DMS53 (cell line): ENCODE measurements around the gene OBI1.

Experiments
- DNase-seq: peaks from one replicate; lab custom pipeline; 2025; lab: John Stamatoyannopoulos, UW

Gene OBI1, protein sequence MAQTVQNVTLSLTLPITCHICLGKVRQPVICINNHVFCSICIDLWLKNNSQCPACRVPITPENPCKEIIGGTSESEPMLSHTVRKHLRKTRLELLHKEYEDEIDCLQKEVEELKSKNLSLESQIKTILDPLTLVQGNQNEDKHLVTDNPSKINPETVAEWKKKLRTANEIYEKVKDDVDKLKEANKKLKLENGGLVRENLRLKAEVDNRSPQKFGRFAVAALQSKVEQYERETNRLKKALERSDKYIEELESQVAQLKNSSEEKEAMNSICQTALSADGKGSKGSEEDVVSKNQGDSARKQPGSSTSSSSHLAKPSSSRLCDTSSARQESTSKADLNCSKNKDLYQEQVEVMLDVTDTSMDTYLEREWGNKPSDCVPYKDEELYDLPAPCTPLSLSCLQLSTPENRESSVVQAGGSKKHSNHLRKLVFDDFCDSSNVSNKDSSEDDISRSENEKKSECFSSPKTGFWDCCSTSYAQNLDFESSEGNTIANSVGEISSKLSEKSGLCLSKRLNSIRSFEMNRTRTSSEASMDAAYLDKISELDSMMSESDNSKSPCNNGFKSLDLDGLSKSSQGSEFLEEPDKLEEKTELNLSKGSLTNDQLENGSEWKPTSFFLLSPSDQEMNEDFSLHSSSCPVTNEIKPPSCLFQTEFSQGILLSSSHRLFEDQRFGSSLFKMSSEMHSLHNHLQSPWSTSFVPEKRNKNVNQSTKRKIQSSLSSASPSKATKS

DNA sequence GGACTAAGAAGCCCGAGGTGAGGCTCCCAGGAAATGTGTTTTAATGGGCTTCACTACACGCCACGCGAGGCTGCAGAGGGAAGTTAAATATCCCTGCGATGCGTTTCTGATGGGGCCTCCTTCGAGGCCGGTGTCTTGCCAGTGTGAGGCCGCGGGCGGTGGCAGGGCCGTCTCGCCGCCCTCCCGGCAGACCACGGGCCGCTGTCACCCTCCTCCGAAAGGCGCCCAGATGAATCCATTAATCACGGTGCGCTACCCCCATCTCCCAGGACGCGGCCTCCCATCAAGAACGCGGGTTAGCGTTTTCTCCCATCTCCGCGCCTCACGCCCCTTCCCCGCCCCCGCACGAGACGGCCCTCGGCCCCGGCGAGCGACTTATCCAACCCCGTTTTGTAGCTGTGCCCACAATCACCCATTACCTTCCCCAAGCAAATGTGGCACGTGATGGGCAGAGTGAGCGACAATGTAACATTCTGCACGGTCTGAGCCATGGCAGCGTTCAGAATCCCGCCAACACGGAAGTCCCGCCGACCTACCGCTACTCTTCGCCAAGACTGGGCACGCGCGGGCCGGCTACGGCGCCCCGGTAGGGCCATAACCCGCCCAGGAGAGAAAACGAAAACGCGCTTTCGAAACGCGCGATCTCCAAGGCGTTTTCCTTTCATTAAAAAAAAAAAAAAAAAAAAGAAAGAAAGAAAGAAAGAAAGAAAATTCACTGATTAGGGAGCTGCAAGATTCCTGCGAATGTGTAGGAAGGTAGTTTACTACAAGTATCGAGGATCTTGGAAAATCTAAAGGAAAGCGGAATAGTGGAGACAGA, at the start of gene OBI1:
Gene OBI1, minus strand, starts transcription at position 526 of the 820 bp plus-strand sequence. Its CDS starts 35 bp downstream, at position 491.
- DNase-seq, result peak; percentile 80

DNA sequence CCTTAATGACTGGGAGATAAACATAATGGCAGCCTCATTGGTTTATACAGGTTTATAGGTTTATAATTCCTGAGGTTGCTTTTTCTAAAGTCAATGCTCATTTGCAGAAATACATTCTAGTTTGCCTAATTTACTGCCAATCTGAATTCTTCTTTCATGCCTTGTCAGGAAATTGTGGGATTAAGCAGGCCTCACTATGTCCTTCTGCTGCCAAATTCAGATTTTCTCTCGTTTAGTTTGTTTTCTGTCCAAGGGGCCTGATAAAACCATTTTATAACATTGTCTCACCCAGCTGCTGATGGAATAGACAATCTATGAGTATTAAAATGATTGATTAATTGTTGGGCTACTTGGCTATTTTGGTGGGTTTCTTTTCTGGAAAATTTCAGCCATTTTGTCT, 42.4 kb upstream of the OBI1 start:
- DNase-seq, result no peak

DNA sequence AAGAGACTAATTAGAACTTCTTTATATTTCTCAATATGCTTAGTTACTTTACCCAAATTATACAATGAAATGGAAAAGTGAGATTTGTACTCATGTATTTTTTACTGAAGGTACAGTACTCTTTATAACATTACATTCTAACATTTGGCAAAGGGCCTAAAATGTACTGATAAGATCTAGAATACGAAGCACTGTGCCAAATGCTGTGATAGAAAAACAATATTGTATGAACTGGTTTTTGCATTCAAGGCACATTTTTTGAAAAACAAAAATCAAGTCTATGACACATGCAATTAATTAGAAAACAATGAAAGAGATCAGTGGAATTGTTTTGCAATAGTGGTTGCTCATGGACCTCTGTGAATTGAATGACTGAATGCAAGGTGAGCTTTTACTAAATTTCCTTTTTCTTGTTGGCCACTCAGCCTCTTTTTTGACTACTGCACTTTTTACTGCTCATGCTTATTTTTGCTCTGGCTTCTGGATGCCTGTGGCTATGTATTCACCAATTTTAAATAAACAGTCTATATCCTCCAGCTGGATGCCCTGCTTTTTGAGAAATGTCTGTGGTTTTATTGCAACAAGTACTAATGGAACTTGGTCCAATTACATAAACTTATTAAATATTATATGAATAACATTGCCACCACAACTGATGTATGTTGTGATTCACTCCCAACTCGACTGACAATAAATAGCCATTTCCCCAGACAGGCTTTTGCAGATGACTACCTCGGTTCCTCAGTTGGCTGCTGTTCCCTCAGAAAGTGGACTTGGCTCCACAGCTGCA, 41.4 kb upstream of the OBI1 start:
- no peak for DNase-seq

DNA sequence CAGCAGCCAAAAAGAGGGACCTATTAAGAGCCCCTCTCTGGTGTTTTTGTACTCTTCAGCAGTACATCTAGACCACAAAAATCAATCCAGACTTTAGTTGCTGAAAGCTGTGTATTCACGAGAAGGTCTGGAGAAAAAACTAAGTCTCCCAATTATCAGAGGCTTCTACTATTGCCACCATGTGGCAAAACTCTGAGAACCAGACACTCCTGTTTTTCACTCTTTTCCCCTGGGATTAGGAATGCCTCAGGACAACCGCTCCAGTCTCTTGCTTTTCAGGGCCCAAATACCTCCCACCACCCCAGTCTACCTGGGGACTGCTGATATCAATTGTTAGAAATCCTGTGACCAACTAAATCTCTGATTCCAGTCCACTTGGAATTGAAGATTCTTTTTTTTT, 30.1 kb upstream of the OBI1 start:
- no peak for DNase-seq

DNA sequence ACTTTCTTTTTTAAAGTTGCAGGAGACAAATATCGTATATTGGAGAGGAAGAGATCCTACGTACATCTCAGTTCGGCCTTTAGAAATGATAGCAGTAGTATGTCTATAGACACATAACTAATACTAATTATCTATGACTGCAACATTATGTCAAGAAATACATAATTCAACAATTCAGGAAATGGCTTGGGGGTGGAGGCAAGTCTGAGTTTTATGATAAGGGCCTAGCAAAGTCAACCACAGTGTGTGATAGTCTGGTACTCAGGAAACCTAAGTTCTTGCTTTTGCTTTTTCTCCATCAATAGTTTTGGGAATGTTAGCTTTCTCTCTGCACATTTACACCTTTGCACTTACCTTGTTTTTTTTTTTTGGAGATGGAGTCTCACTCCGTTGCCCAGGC, 27.5 kb upstream of the OBI1 start:
- no peak for DNase-seq

DNA sequence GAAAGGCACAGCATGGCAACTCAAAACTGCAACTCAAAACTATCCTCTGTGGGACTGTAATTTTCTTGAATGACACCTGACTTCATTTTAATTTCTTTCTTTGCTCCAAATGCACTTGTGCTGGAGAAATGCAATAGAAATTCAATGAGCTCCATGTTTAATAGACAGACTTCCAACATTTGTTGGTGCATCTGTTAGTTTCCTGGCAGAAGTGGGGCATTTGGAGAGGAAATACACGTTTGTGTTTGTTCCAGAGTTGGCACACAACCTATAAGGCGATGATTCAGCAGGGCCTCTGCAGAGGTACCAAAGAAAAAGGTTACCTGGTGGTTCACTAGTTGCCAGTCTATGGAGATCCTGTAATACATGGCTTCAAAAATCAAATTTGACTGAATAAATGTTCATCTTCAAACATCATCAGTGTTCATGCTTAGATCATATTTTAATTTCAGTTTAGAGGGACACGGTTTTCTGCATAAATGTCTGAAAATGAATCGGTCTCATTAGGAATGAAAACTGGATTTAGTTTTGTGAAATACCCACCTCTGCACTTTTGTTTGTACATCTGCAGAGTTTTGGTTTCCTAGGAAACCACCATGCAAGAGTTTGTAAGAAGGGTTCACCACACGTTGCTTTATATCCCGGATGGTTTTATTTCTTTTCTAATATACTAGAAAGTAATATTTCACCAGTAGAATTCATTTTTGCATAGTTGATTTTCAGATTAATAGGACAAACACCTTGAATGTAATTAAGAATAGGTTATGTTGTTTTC, 21.8 kb upstream of the OBI1 start:
- DNase-seq, result peak; percentile 3

DNA sequence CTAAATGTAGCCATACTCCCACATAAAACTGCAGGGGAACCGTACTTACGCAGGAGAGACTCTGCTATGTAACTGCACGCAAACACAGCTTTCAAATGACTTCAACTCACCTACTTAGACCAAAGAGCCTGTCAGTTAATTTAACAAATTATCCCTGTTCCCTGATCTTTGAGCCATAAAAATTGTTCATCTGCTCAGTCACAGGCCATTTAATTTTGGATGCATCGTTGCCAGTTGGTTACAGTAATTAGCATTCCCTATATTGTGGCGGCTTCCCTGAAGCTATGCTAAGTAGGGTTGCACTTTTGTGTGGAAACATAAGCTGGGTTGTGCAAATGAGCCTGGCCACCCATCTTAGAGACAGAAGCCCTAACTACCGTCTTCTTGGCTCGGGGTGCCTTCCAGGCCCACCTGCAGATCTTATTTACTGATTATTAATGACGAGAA, 21.2 kb upstream of the OBI1 start:
- DNase-seq, result no peak

DNA sequence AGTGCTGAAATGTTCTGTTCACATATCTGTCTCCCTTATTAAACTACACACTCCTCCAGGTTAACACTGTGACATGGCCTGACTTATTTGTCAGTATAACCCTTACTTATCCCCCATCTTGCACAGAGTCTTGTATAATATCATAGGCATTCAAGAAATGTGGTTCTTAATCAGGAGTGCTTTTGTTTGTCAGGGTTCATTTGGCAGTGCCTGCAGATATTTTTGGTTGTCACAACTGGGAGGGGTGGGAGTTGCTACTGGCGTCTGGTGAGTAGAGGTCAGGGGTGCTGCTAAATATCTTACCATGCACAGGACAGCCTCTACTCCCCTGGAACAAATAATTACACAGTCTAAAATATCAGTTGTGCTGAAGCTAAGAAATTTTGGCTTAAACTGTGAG, 20.4 kb upstream of the OBI1 start:
- DNase-seq, result no peak

DNA sequence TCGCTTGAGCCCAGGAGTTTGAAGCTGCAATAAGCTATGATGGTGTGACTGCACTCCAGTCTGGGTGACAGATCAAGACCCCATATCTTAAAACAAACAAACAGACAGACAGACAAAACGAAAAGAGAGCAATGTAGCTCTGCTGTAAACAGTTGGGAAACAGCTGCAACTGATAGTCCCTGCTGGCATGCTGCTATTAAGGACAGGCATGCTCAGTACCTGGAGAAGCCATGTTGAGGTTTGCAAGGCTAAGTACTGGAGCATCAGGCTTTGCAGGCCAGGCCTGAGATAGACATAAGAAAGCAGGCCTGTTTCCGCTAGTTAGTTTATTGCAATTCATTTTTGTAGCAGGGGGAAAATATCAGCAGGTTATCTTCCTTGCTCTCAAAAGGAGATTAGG, 16.2 kb upstream of the OBI1 start:
- DNase-seq, result no peak

DNA sequence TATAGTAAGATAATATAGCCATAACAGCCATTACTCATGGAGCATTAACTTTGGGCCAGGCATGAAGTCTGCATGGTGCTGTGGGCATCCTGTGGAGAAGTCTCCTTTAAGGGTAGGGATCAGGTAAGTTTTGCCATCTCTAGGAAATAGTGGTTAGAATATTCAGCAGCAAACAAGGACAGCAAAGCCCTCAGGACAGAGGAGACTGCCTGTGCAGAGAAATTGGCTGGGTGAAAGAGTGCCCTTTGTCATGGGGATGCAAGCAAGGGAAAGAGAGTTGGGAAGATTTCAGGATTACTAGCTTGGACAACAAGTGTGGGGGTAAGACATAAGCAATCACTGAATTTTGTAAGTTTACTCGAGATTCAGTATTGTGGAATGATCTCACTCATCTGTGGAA, 15.7 kb upstream of the OBI1 start:
- no peak for DNase-seq

DNA sequence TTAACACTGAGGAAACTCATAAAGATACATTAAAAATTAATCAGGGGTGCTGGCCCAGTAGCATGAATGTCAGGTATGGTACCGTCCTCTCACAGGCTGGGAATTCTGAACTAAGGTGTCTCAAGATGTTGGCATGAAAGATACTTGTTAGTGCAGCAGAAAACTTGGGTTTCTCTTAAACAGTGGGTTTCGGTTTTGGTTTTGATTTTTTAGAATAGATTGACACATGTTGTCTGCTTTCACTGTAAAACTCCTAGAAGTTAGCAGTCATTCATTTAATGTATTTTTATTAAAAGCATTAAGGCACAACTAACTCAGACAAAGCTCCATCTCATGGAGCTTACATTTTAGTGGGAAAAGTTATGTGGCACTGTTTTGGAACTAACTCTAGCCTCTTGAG, 3.5 kb upstream of the OBI1 start:
- DNase-seq, result no peak

DNA sequence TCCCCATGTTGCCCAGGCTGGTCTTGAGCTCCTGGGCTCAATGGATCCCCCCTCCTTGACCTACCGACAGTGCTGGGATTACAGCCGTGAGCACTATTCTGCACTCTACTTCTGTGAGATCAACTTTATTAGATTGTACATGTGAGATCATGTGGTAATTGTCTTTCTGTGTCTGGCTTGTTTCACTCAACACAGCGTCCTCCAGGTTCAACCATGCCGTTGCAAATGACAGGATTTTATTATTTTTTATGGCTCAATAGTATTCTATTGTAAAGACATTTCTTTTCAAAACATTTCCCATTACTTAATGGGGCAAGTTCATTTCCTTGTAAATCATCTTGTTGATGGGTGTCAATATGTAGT, 1.5 kb upstream of the OBI1 start:
- DNase-seq, result no peak

DNA sequence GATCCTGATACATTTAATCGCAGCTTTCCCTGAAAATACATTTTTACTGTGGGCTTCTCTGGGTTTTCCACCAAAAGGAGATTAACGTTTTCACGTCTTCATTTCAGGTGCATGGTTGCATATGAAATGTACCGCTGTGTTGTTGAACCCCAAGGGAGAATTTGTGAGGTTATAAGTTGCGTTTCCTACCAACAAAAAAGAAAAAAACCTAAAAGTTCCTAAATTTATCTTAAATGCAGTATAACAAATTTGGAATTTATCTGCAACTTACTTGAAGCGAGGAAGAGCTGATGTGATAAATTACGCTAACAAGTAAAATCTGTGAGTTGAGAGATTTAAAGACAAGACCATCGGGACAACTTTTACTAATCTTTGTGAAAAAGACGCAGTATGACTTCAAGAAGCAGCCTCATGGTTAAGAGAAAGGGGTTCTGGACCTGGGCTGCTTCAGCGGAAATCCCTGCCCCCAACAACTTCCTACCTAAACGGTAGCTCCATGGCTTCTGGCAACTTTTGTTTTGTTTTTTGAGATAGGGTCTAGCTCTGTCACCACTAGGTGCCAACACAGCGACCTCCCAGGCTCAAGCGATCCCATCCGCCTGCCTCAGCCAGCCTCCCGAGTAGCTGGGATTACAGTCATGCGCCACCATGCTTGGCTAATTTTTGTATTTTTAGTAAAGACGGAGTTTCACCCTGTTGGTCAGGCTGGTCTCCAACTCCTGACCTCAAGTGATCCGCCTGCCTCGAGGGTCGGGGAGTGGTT, 958 bp upstream of the OBI1 start:
- DNase-seq, result no peak

DNA sequence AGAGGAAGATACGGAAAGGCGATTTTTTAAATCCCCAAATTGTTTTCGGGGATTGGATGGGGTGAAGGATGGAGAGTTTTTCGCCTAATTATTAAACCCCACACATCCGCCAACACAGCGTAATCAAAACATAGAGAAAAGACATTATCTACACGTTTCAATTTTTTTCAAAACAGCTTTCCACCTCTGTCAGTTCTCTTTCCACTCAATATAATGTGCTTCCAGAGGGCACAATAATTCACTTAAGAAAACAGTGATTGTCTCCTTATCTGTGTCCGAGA, 435 bp upstream of the OBI1 start:
- DNase-seq, result no peak

DNA sequence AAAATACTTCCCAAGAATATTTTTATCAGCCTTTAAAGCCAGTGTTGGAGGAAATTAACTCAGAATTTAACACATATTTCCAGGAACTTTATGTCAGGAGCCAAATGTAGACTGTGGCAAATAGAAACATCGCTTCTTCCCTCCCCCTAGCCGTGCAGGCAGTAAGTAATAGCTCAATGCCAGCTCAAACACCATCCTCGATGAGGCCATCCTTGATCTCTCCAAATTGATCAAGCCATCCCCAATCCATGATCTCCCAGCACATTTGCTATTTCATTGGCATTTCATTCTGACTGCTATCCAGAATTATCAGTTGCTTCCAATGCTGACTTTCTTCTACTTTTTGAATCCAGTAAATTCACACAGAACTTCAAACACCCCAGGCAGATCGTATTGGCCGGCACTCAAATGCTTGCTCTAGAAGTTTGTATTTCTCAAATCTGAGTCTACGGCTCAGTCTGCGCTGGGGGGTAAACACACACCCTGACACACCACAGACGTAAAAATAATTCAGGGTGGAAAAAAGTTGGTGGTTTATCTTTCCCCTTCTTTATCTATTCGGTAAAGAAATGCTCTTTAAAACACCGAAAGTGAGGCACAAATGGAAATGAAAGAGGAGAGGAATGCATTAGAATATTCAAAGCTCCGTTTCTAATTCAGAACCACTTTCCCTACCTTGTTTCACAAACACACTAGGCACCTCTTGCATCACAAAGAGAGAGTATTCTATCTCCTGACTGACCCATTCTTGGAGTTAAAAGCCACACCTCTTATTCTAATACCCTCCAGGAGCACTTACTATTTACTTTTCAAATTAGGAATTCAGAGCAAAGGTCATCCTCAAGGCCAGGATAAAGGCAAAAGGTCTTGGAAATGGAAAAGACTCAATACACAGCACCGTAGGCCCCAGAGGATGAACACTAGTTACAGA, 991 bp downstream of the OBI1 start:
- DNase-seq, result no peak

DNA sequence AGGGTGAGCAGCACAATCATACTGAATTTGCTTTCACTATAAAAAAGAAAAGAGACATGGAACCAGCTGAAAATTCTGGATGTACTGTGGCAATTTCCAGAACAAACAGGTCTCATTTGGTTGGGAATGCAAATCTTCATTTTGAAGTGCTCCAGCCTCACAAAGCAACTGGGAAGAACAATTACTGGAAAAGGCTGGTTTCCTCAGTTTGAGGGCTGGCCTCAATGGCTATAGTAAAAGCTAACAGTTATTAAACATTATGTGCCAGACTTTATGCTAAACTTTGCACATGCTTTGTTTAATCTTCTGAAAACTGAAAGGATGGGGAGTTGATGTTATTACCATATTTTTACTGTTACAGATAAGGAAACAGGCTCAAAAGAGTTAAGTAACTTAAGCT, 3.0 kb downstream of the OBI1 start:
- no peak for DNase-seq

DNA sequence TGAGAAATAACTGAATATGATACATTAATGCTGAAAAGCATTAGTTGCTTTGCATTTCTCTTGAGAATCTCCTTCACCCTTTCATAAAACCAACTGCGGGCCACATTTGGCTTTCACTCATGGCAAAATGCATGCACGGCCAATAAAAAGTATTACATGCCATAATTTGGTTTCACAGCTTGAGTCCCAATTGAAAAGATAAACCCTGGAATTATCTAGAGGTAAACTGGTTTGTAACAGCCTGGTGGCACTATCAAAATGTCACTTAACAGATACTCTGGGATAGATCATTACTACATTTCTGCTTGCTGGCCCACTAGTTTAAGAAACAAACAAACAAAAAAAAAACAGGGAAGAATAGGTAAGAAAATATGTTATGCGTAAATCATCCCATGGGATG, 3.9 kb downstream of the OBI1 start:
- no peak for DNase-seq

DNA sequence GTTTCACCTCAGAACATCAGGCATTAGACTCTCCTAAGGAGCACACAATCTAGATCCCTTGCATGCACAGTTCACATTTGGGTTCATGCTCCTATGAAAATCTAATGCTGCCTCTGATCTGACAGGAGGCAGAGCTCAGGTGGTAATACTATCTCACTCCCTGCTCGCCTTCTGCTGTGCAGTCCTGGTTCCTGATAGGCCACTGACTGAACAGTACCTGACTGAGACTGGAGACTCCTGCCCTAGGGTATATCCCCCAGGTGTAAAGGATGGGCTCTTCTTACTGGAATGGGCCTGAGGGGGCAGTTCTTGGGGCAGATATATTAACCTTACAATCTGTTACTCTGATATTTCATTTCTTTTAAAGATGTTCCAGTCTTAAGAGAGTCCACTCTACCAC, 6.3 kb downstream of the OBI1 start:
- no peak for DNase-seq

DNA sequence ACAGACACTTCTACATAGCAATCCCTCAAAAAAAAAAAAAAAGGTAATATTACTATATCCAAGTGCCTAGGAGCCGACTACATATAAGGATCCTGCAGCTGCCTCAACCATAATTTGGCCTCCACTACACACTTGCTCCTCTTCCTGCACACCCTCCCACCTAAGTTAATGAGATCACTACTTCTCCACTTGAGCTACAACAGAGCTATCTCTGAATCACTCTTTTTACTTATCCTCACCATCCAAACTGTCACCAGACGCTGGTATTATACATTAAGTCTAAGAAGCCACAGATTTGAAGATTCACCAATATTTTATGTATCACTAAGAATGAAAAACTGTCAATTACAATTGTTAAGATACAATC, 8.3 kb downstream of the OBI1 start:
- no peak for DNase-seq
